Smooth muscle cell (in vitro differentiated cells): Measurements from ENCODE around the gene TNFSF9. TPM values are rescaled to one million over a fixed set of nuclear protein-coding genes. Genes with fewer than 3 reads are reported as not detected.

Source experiments
- DNase-seq: peaks from one replicate; lab custom pipeline; 2025; ENCODE audit not compliant: unreplicated experiment; lab: John Stamatoyannopoulos, UW
- H2AFZ ChIP-seq: fragments of 200-600 bp; sonication (generic); 2 replicates; pipeline ENCODE4 v1.6.0; 2016; ENCODE audit warnings: antibody characterized with exemption, low read depth, mild to moderate bottlenecking
- H3F3A ChIP-seq: fragments of 200-600 bp; sonication (generic); 2 replicates; pipeline ENCODE4 v1.6.0; 2017; ENCODE audit warnings: antibody characterized with exemption, low read depth
- H3K27ac ChIP-seq: fragments of 200-600 bp; sonication (generic); 2 replicates; pipeline ENCODE4 v1.5.1; 2016; ENCODE audit warnings: low read depth, mild to moderate bottlenecking
- H3K27me3 ChIP-seq: fragments of 200-600 bp; sonication (generic); 2 replicates; pipeline ENCODE4 v1.6.1; 2016; ENCODE audit warnings: low read depth, mild to moderate bottlenecking
- H3K36me3 ChIP-seq: fragments of 200-600 bp; sonication (generic); 2 replicates; pipeline ENCODE4 v1.5.1; 2016; ENCODE audit warnings: low read depth
- H3K4me1 ChIP-seq: fragments of 200-600 bp; sonication (generic); 2 replicates; pipeline ENCODE4 v1.5.1; 2016; ENCODE audit warnings: low read depth
- H3K4me2 ChIP-seq: fragments of 200-600 bp; sonication (generic); 2 replicates; pipeline ENCODE4 v1.6.0; 2016; ENCODE audit warnings: mild to moderate bottlenecking
- H3K4me3 ChIP-seq: fragments of 200-600 bp; sonication (generic); 2 replicates; pipeline ENCODE4 v1.5.1; 2016; ENCODE audit warnings: mild to moderate bottlenecking
- H3K79me2 ChIP-seq: fragments of 200-600 bp; sonication (generic); 2 replicates; pipeline ENCODE4 v1.6.0; 2016; ENCODE audit warnings: low read depth, mild to moderate bottlenecking
- H3K9ac ChIP-seq: fragments of 200-600 bp; sonication (generic); 2 replicates; pipeline ENCODE4 v1.6.0; 2016; ENCODE audit warnings: low read depth
- H3K9me3 ChIP-seq: fragments of 200-600 bp; sonication (generic); replicated peaks from 2 replicates; pipeline ENCODE4 v1.5.1; 2016; ENCODE audit warnings: low read depth
- H4K20me1 ChIP-seq: fragments of 200-600 bp; sonication (generic); 2 replicates; pipeline ENCODE4 v1.6.0; 2016; ENCODE audit warnings: low read depth
- WGBS: methylation state at CpG from one replicate; pipeline ENCODE4 v1.1.7; 2016; ENCODE audit warnings: low lambda C conversion rate; 5-methylcytosine and 5-hydroxymethylcytosine counted together
- polyA plus RNA-seq: library from polyadenylated mRNA; unstranded; fragments of >200 nt; fragmentation: Nextera tagmentation; extraction: Ambion mirVana; gene quantifications from 2 replicates; pipeline ENCODE4 v1.2.1, GENCODE V29; 2016
- total RNA-seq: library from RNA; depleted of rRNA; stranded (reverse); fragments of >200 nt; gene quantifications from 2 replicates; pipeline ENCODE4 v1.2.3, GENCODE V29; 2014
- TF ChIP-seq, protein P1 (sequence below): fragments of 200-600 bp; sonication (generic); IDR thresholded peaks from 2 replicates; pipeline ENCODE4 v1.5.1; 2017; ENCODE audit warnings: borderline replicate concordance, mild to moderate bottlenecking, antibody characterized with exemption; ENCODE audit not compliant: insufficient read depth, poor library complexity, severe bottlenecking

TNFSF9 gene
- total and polyA plus RNA-seq, 2 experiments from 2014 or later = 3.4 to 7.3 TPM

DNA sequence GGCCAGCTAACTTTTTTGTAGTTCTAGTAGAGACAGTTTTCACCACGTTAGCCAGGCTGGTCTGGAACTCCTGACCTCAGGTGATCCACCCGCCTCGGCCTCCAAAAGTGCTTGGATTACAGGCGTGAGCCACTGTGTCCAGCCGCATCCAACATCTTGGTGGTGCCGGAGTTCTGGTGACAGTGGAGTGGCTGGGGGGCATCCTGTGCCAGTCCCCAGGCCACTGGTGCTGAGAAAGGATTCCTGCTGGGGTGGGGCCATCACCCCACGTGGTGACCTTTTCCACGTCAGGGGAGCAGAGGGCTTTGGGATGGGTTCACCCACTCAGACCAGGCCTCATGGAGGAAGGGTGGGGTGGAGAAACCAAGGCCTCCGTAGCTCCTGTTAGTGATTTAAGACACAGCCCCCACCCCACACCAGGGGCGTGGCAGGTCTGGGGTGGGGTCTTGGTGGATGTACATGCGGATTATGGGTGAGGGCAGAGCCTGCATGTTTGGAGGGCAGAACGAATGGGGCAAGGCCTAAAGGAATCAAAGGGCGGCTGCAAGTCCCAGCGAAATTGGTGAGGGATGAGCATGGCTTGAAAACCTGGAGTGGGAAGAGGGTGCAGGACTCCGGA, 15.8 kb upstream of the TNFSF9 start:
- Histone ChIP-seq H3F3A (no peaks in the 10 kb centered on the region), H3K27me3 (no peaks in the 10 kb centered on the region), H3K9ac (no peak overlapping the region), H3K27ac (no peak overlapping the region), H3K9me3 (no peaks in the 10 kb centered on the region), H3K79me2 (no peaks in the 10 kb centered on the region), H3K36me3 (no peaks in the 10 kb centered on the region), H3K4me2 (no peak overlapping the region), H2AFZ (no peak overlapping the region), H3K4me3 (no peak overlapping the region), H4K20me1 (no peaks in the 10 kb centered on the region), H3K4me1 (no peaks in the 10 kb centered on the region)
- 95% methylated on average over 15 of the region's 15 CpGs for WGBS
- no peak for DNase-seq
- TF ChIP-seq, protein P1, sequence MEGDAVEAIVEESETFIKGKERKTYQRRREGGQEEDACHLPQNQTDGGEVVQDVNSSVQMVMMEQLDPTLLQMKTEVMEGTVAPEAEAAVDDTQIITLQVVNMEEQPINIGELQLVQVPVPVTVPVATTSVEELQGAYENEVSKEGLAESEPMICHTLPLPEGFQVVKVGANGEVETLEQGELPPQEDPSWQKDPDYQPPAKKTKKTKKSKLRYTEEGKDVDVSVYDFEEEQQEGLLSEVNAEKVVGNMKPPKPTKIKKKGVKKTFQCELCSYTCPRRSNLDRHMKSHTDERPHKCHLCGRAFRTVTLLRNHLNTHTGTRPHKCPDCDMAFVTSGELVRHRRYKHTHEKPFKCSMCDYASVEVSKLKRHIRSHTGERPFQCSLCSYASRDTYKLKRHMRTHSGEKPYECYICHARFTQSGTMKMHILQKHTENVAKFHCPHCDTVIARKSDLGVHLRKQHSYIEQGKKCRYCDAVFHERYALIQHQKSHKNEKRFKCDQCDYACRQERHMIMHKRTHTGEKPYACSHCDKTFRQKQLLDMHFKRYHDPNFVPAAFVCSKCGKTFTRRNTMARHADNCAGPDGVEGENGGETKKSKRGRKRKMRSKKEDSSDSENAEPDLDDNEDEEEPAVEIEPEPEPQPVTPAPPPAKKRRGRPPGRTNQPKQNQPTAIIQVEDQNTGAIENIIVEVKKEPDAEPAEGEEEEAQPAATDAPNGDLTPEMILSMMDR = no peak

DNA sequence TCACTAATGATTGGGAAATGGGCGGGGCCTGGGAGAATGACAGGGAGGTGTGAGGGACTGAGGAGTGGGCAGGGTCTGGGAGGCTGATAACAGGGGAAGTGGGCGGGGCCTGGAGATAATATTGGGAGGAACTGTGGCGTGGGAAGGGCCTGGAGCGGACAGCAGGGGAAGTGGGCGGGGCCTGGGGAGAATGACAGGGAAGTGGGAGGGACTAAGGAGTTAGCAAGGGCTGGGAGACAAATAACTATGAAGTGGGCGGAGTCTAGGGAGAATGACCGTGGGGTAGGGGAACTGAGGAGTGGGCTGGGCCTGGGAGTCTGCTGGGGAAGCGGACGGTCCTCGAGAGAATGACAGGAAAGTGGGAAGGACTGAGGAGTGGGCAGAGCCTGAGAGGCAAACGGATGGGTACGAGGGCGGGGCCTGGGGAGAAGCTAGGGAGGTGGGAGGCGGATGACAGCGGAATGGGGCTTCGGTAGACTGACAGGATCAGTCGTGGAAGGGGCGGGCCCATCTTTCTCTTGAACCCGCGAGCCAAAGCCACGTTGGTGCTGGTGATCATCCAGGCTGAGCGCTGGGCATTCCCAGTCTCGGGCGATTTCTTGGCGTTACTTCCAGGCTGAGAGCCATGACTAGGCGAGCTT, 14.7 kb upstream of the TNFSF9 start:
- Histone ChIP-seq H2AFZ (peak overlapping the region; percentile 82), H3K4me1 (no peaks in the 10 kb centered on the region), H3F3A (no peaks in the 10 kb centered on the region), H3K79me2 (no peaks in the 10 kb centered on the region), H3K27me3 (no peaks in the 10 kb centered on the region), H3K27ac (no peak overlapping the region), H3K9me3 (no peaks in the 10 kb centered on the region), H3K4me3 (peak overlapping the region; percentile 61), H3K4me2 (peak overlapping the region; percentile 91), H4K20me1 (no peaks in the 10 kb centered on the region), H3K36me3 (no peaks in the 10 kb centered on the region), H3K9ac (peak overlapping the region; percentile 24)
- TF ChIP-seq, protein P1 = no peak
- 1% methylated on average over 24 of the region's 26 CpGs for WGBS
- DNase-seq = peak; percentile 70

DNA sequence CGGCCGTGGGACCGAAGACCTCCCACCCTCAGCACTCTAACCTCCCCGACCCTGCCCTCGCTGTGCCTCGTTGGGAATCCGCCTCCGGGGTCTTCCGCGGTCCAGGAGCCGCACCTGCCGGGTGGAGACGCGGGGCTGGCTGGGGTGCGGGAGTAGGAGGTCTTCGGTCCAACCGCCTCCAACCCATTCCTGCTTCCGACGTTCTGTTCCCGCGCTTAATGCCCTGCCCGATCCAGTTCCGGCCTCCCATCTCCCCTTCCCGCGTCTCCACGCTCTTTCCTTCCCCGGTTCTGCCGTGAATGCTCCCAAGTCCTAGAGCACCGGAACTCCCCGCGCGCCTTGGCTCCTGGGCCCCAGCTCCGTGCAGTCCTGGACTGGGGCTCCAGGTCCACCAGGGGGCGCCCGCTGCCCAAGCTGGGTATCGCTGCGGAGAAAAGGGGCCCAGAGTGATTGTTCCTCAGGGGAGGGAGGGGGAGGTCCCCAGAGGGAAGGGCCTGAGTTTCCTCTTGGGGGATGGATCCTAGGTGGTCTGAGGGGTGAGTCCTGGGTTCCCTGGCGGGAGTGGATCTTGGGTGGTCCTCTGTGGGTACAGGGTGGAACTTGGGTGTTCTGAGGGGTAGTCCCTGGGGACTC, 14.1 kb upstream of the TNFSF9 start:
- Histone ChIP-seq H3K27ac (no peak overlapping the region), H3K36me3 (no peaks in the 10 kb centered on the region), H4K20me1 (no peaks in the 10 kb centered on the region), H3F3A (no peaks in the 10 kb centered on the region), H3K27me3 (no peaks in the 10 kb centered on the region), H3K9me3 (no peaks in the 10 kb centered on the region), H3K9ac (peak overlapping the region; percentile 24), H3K4me3 (peak overlapping the region; percentile 61), H3K4me1 (no peaks in the 10 kb centered on the region), H2AFZ (peak overlapping the region; percentile 82), H3K4me2 (peak overlapping the region; percentile 91), H3K79me2 (no peaks in the 10 kb centered on the region)
- TF ChIP-seq, protein P1 = peak; percentile 99
- 3% methylated on average over 37 of the region's 38 CpGs for WGBS
- peak; percentile 78 for DNase-seq
